IMR-90 (cell line): ENCODE data around the gene DACT1. TPM values are rescaled to one million over a fixed set of nuclear protein-coding genes. Genes with fewer than 3 reads are reported as not detected.

ENCODE experiments used
- ATAC-seq: fragments of 200-7000 bp; cut with Tn5 transposase; 2 replicates; pipeline ENCODE4 v1.9.1; 2020; ENCODE audit warnings: low read depth, mild to moderate bottlenecking, moderate library complexity
- BruUV-seq: library from RNA; stranded (reverse); fragments of 400-500 nt; replicated peaks from 2 replicates; lab custom pipeline; 2021; lab: Mats Ljungman, UMichigan
- CTCF ChIA-PET: fragments of 300-600 bp; formaldehyde crosslinking; extraction: SDS; loops from one replicate; lab custom pipeline; 2021; ENCODE audit warnings: antibody characterized with exemption; lab: Yijun Ruan, JAX
- POLR2A ChIA-PET: fragments of 300-600 bp; sonication (Branson Sonifier 250); formaldehyde crosslinking; loops from one replicate; lab custom pipeline; 2022; ENCODE audit warnings: antibody characterized with exemption; ENCODE audit not compliant: unreplicated experiment; lab: Charles Lee
- DNase-seq: peaks from one replicate; pipeline ENCODE4 v3.0.0; 2013
- H2AFZ ChIP-seq: replicated peaks from 2 replicates; pipeline ENCODE3; 2013; ENCODE audit warnings: low read length, mild to moderate bottlenecking; ENCODE audit not compliant: poor library complexity
- H2AK5ac ChIP-seq: 2 replicates; pipeline ENCODE4 v1.6.1; 2013; ENCODE audit warnings: low read depth, low read length, inconsistent platforms
- H2AK9ac ChIP-seq: replicated peaks from 2 replicates; pipeline ENCODE3; 2013; ENCODE audit warnings: mild to moderate bottlenecking, low read depth, low read length, moderate library complexity; ENCODE audit not compliant: poor library complexity
- H2BK120ac ChIP-seq: 2 replicates; pipeline ENCODE4 v1.6.1; 2013; ENCODE audit warnings: low read depth, low read length, inconsistent platforms
- H2BK15ac ChIP-seq: 3 replicates; pipeline ENCODE4 v1.6.1; 2013; ENCODE audit warnings: low read depth, low read length, inconsistent platforms
- H2BK20ac ChIP-seq: 2 replicates; pipeline ENCODE4 v1.6.1; 2013; ENCODE audit warnings: low read depth, mild to moderate bottlenecking, inconsistent platforms, low read length, moderate library complexity
- H2BK5ac ChIP-seq: 2 replicates; pipeline ENCODE4 v1.6.1; 2013; ENCODE audit warnings: mild to moderate bottlenecking, low read depth, low read length, inconsistent platforms; ENCODE audit not compliant: poor library complexity, severe bottlenecking
- H3K14ac ChIP-seq: replicated peaks from 2 replicates; pipeline ENCODE4 v1.6.1; 2013; ENCODE audit warnings: low read depth, low read length, inconsistent platforms
- H3K18ac ChIP-seq: 2 replicates; pipeline ENCODE4 v1.6.1; 2013; ENCODE audit warnings: low read depth, low read length, control low read depth
- H3K23ac ChIP-seq: 2 replicates; pipeline ENCODE4 v1.6.1; 2013; ENCODE audit warnings: low read depth, low read length, inconsistent platforms
- H3K27ac ChIP-seq: 2 replicates; pipeline ENCODE4 v1.5.1; 2013; ENCODE audit warnings: mild to moderate bottlenecking, control low read depth, low read length; ENCODE audit not compliant: insufficient read depth
- H3K27me3 ChIP-seq: 2 replicates; pipeline ENCODE4 v1.6.1; 2013; ENCODE audit warnings: low read length; ENCODE audit not compliant: control insufficient read depth, insufficient read depth
- H3K36me3 ChIP-seq: 2 replicates; pipeline ENCODE4 v1.6.1; 2013; ENCODE audit warnings: low read length, mixed read lengths; ENCODE audit not compliant: control insufficient read depth, insufficient read depth
- H3K4ac ChIP-seq: 2 replicates; pipeline ENCODE4 v1.6.1; 2013; ENCODE audit warnings: low read depth, low read length, inconsistent platforms
- H3K4me1 ChIP-seq: 2 replicates; pipeline ENCODE4 v1.6.1; 2013; ENCODE audit warnings: low read length, mixed read lengths; ENCODE audit not compliant: control insufficient read depth, insufficient read depth
- H3K4me2 ChIP-seq: 2 replicates; pipeline ENCODE4 v1.6.1; 2013; ENCODE audit warnings: low read depth, mild to moderate bottlenecking, control low read depth, low read length, moderate library complexity
- H3K4me3 ChIP-seq: 2 replicates; pipeline ENCODE4 v1.5.1; 2013; ENCODE audit warnings: low read depth, mild to moderate bottlenecking, control low read depth, low read length, moderate library complexity; ENCODE audit not compliant: insufficient read depth
- H3K56ac ChIP-seq: 2 replicates; pipeline ENCODE4 v1.6.1; 2013; ENCODE audit warnings: low read length, inconsistent platforms; ENCODE audit not compliant: insufficient read depth; ENCODE audit errors: extremely low read depth
- H3K79me1 ChIP-seq, 2 experiments: 2 replicates each; pipeline ENCODE4 v1.6.1; 2013; ENCODE audit warnings: low read length in 2 of 2, inconsistent platforms in 1 of 2, low read depth in 1 of 2
- H3K9ac ChIP-seq: 2 replicates; pipeline ENCODE4 v1.6.1; 2013; ENCODE audit warnings: low read depth, low read length, control low read depth
- H3K9me1 ChIP-seq: 2 replicates; pipeline ENCODE4 v1.6.1; 2013; ENCODE audit warnings: low read length, inconsistent platforms; ENCODE audit not compliant: insufficient read depth
- H3K9me3 ChIP-seq: 2 replicates; pipeline ENCODE4 v1.6.1; 2013; ENCODE audit warnings: low read length; ENCODE audit not compliant: control insufficient read depth, insufficient read depth
- H4K20me1 ChIP-seq: 2 replicates; pipeline ENCODE4 v1.6.1; 2013; ENCODE audit warnings: low read length, inconsistent platforms; ENCODE audit not compliant: insufficient read depth
- H4K5ac ChIP-seq: 2 replicates; pipeline ENCODE4 v1.6.1; 2013; ENCODE audit warnings: mild to moderate bottlenecking, low read depth, low read length, control low read depth
- H4K8ac ChIP-seq, 2 experiments: 2 replicates each; pipeline ENCODE4 v1.6.1; 2013; ENCODE audit warnings: low read depth in 2 of 2, low read length in 2 of 2, control low read depth in 1 of 2, inconsistent platforms in 1 of 2
- H4K91ac ChIP-seq: 2 replicates; pipeline ENCODE4 v1.6.1; 2013; ENCODE audit warnings: low read depth, low read length, inconsistent platforms; ENCODE audit not compliant: insufficient read depth
- CTCF ChIP-seq: conservative IDR thresholded peaks from 2 replicates; pipeline ENCODE4 v1.5.1; 2012; ENCODE audit warnings: mild to moderate bottlenecking, low read depth, low read length, improper control_type of control experiment
- ELK1 ChIP-seq: fragments of 150-350 bp; IDR thresholded peaks from 2 replicates; pipeline ENCODE4 v1.6.1; 2016; ENCODE audit warnings: low read depth, mild to moderate bottlenecking, low read length, moderate library complexity, borderline replicate concordance
- FOS ChIP-seq: fragments of 150-350 bp; IDR thresholded peaks from 2 replicates; pipeline ENCODE4 v1.6.1; 2016; ENCODE audit warnings: low read depth, low read length
- POLR2A ChIP-seq: IDR thresholded peaks from 2 replicates; pipeline ENCODE4 v1.6.1; 2012; ENCODE audit warnings: mild to moderate bottlenecking, low read depth, low read length
- RAD21 ChIP-seq: IDR thresholded peaks from 2 replicates; pipeline ENCODE4 v1.6.1; 2012; ENCODE audit warnings: low read length, improper control_type of control experiment
- RFX5 ChIP-seq: IDR thresholded peaks from 2 replicates; pipeline ENCODE4 v1.8.0; 2012; ENCODE audit warnings: low read depth, mild to moderate bottlenecking, low read length, moderate library complexity
- SMC3 ChIP-seq: fragments of 150-350 bp; IDR thresholded peaks from 2 replicates; pipeline ENCODE4 v1.6.1; 2016; ENCODE audit warnings: low read depth, mild to moderate bottlenecking, antibody characterized with exemption, low read length, moderate library complexity
- USF2 ChIP-seq: fragments of 150-350 bp; IDR thresholded peaks from 2 replicates; pipeline ENCODE4 v1.6.1; 2017; ENCODE audit warnings: mild to moderate bottlenecking, antibody characterized with exemption, low read length, low read depth
- WGBS, 2 experiments: methylation state at CpG; one replicate each; pipeline versions ENCODE4 v1.1.5 to v1.1.7; 2013; ENCODE audit warnings: missing lambda C conversion rate in 2 of 2; ENCODE audit not compliant: insufficient read length in 1 of 2; ENCODE audit errors: extremely low coverage in 2 of 2; 5-methylcytosine and 5-hydroxymethylcytosine counted together
- dilution Hi-C: fragments of 300-500 bp; cut with HindIII; formaldehyde crosslinking; loops from one replicate; pipeline ENCODE4 v1.14.3; 2018; ENCODE audit warnings: low sequenced_read_pairs; ENCODE audit not compliant: unreplicated experiment
- in situ Hi-C: fragments of 300-500 bp; cut with MboI; formaldehyde crosslinking; loops from 3 replicates; pipeline ENCODE4 v1.14.3; 2019; ENCODE audit warnings: low sequenced_read_pairs, inconsistent platforms, mixed read lengths
- intact Hi-C: fragments of 100-400 bp; cut with micrococcal nuclease; formaldehyde crosslinking; loops from 2 replicates; pipeline ENCODE4 v1.10.0; 2022
- polyA plus RNA-seq, 3 experiments: library from polyadenylated mRNA; depleted of rRNA; stranded (reverse); fragments of >200 nt; gene quantifications; 2 replicates each; pipeline ENCODE4 v1.2.3, GENCODE V29; 2012; ENCODE audit warnings: low replicate concordance in 1 of 3
- total RNA-seq: library from RNA; depleted of rRNA; stranded (reverse); fragments of >200 nt; gene quantifications from 2 replicates; pipeline ENCODE4 v1.2.3, GENCODE V29; 2012

DACT1 gene
- total and polyA plus RNA-seq, 2 of the 4 experiments (the other 2 are of a cell fraction) = 6.5 to 9.7 TPM

- H4K91ac ChIP-seq = no peak overlapping the region
- H3K18ac ChIP-seq = peak overlapping the region; percentile 30; the same call in 1 of the 2 replicates
- ChIA-PET CTCF (interaction anchor here (1.1 to 5.1 kb wide), 5 partner anchors 132 to 481 kb away, joined by 3 to 41 read pairs (median 7); no protein-coding TSS in a partner anchor), POLR2A (no interaction called here)
- no peak overlapping the region for H2AK9ac ChIP-seq
- BruUV-seq = no TSS peak
- peak overlapping the region; percentile 90; the same call in 1 of the 2 replicates for H3K4me2 ChIP-seq
- no peak overlapping the region for H4K8ac ChIP-seq
- no peaks in the 10 kb centered on the region for H3K27me3 ChIP-seq
- intact Hi-C loops (loop anchor here (1.0 to 5.0 kb wide), 7 partner anchors 107 to 484 kb away; no protein-coding TSS in a partner anchor), dilution Hi-C loops (no loop called here), in situ Hi-C loops (loop anchor here (10.0 to 25.0 kb wide), 2 partner anchors 385 to 822 kb away; partner anchors contain the start of gene GPR135)
- no peak overlapping the region for H3K4ac ChIP-seq
- H3K56ac ChIP-seq = no peak overlapping the region
- peak; percentile 2; the same call in 1 of the 2 replicates for ATAC-seq
- peak; percentile 86 for DNase-seq
- peaks cover 7 to 16% of the 10 kb centered on the region in 2 experiments; a peak in 3 of 4 replicates for H3K79me1 ChIP-seq
- no peak overlapping the region for H3K23ac ChIP-seq
- peaks cover 12% of the 10 kb centered on the region for H3K36me3 ChIP-seq
- H3K14ac ChIP-seq = no peak overlapping the region
- H2BK5ac ChIP-seq = no peak overlapping the region
- H3K9me3 ChIP-seq = no peaks in the 10 kb centered on the region
- peaks cover 8% of the 10 kb centered on the region; the same call in 1 of the 2 replicates for H3K9me1 ChIP-seq
- H3K4me3 ChIP-seq = peak overlapping the region; percentile 81; the same call in 1 of the 2 replicates
- no peak overlapping the region for H2AK5ac ChIP-seq
- H2AFZ ChIP-seq = no peak overlapping the region
- no peak overlapping the region; the same call in 1 of the 2 replicates for H3K9ac ChIP-seq
- no peaks in the 10 kb centered on the region; the same call in 1 of the 2 replicates for H3K4me1 ChIP-seq
- peak; percentile 87 for TF ChIP-seq SMC3
- TF ChIP-seq POLR2A = 0 out of 2 replicates have a peak, but pooled peaks have one; percentile 47
- peak; percentile 81 for TF ChIP-seq CTCF
- no peak for TF ChIP-seq USF2
- peak; percentile 90 for TF ChIP-seq RAD21
- TF ChIP-seq ELK1 = no peak
- TF ChIP-seq RFX5 = no peak
- no peak for TF ChIP-seq FOS
- H3K27ac ChIP-seq = no peak overlapping the region
- H4K20me1 ChIP-seq = peaks cover 4% of the 10 kb centered on the region
- no peak overlapping the region for H2BK20ac ChIP-seq
- no peak overlapping the region for H2BK120ac ChIP-seq
- H2BK15ac ChIP-seq = no peak overlapping the region
- 0% methylated on average over 1 of the region's 5 CpGs; no CpG with 5 or more reads in 1 of the 2 experiments for WGBS, 2 experiments
- no peak overlapping the region for H4K5ac ChIP-seq
These were observed 2.2 kb downstream of the DACT1 start for GRCh38 chr14:58639842-58640484.
